DOHH2 (cell line): ENCODE data around the gene EVA1C.

Source experiments
- H3F3A ChIP-seq: fragments of 200-600 bp; sonication (generic), shearing (Covaris generic); 2 replicates; pipeline ENCODE4 v1.6.0; 2016; ENCODE audit warnings: antibody characterized with exemption, mild to moderate bottlenecking; ENCODE audit not compliant: control insufficient read depth, insufficient read depth
- H3K27ac ChIP-seq: fragments of 200-600 bp; sonication (generic); 2 replicates; pipeline ENCODE4 v1.5.1; 2014; ENCODE audit warnings: low read depth, mild to moderate bottlenecking, low read length, moderate library complexity
- H3K27me3 ChIP-seq: fragments of 200-600 bp; sonication (generic); 2 replicates; pipeline ENCODE4 v1.6.1; 2014; ENCODE audit warnings: mild to moderate bottlenecking, low read length, mixed read lengths; ENCODE audit not compliant: control insufficient read depth
- H3K36me3 ChIP-seq: fragments of 200-600 bp; sonication (generic); 2 replicates; pipeline ENCODE4 v1.6.1; 2014; ENCODE audit warnings: mild to moderate bottlenecking, low read length, moderate library complexity, mixed read lengths; ENCODE audit not compliant: control insufficient read depth
- H3K4me1 ChIP-seq: fragments of 200-600 bp; sonication (generic); 2 replicates; pipeline ENCODE4 v1.6.1; 2014; ENCODE audit warnings: mild to moderate bottlenecking, low read length, mixed read lengths; ENCODE audit not compliant: control insufficient read depth
- H3K4me2 ChIP-seq: fragments of 200-600 bp; sonication (generic); 2 replicates; pipeline ENCODE4 v1.6.0; 2014; ENCODE audit warnings: mild to moderate bottlenecking, low read length, moderate library complexity
- H3K4me3 ChIP-seq: fragments of 200-600 bp; sonication (generic); 2 replicates; pipeline ENCODE4 v1.5.1; 2014; ENCODE audit warnings: mild to moderate bottlenecking, low read length, mixed read lengths
- H3K79me2 ChIP-seq: fragments of 200-600 bp; sonication (generic); 2 replicates; pipeline ENCODE4 v1.6.1; 2014; ENCODE audit warnings: mild to moderate bottlenecking, low read length, mixed read lengths; ENCODE audit not compliant: control insufficient read depth
- H3K9me2 ChIP-seq: fragments of 200-600 bp; sonication (generic); replicated peaks from 2 replicates; pipeline ENCODE4 v1.6.1; 2014; ENCODE audit warnings: mild to moderate bottlenecking, low read length, mixed read lengths; ENCODE audit not compliant: control insufficient read depth
- H3K9me3 ChIP-seq: fragments of 200-600 bp; sonication (generic); 2 replicates; pipeline ENCODE4 v1.6.1; 2014; ENCODE audit warnings: antibody characterized with exemption, low read length, mixed read lengths; ENCODE audit not compliant: control insufficient read depth, insufficient read depth
- H4K20me1 ChIP-seq: fragments of 200-600 bp; sonication (generic); 2 replicates; pipeline ENCODE4 v1.6.0; 2014; ENCODE audit warnings: low read depth, mild to moderate bottlenecking, antibody characterized with exemption, low read length, moderate library complexity; ENCODE audit not compliant: control insufficient read depth, insufficient read depth
- EZH2phosphoT487 ChIP-seq: fragments of 200-600 bp; sonication (generic); IDR thresholded peaks from 2 replicates; pipeline ENCODE4 v1.6.1; 2017; ENCODE audit warnings: borderline replicate concordance, mild to moderate bottlenecking, antibody characterized with exemption, low read length, moderate library complexity, mixed read lengths
- TF ChIP-seq, protein P1 (sequence below): fragments of 200-600 bp; sonication (generic); IDR thresholded peaks from one replicate; pipeline ENCODE4 v1.5.1; 2014; ENCODE audit warnings: antibody characterized with exemption, mild to moderate bottlenecking, low read depth, low read length; ENCODE audit not compliant: poor library complexity, severe bottlenecking

The EVA1C gene

DNA sequence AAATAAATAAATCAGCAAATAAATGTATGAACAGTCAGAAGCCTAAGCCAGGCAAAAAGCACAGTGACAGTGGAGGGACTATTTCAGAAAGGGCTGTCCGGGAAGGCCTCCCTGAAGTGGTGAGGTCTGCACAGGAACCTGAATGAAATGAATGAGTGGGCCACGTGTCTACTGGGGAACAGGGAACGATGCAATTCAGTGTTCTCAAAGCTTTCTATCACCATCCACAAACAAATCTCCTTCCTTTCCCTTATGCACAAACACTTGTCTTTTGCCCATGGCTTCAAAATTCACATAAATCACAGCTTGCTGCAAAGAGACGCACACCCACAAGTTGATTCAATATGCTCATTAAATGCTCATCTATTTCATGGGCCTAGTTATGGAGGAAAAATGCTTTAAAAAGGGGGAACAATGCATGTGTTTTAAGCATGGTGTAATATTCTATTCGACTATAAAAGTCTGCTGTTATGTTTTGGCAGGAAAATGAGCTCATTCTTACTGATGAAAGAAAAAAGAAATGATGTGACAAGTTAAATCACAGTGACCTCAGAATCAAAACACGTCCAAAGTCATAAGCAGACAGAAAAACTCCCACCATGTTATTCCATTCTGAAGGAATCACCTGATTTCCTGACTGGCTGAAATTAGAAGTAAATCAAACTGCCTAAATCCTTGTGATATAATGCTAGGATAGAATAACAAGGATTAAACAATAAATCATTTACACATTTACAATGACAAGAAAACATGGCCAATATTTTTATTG is 41.3 kb upstream of the EVA1C start:
- Histone ChIP-seq H3K9me2 (no peaks in the 10 kb centered on the region), H3K4me2 (no peak overlapping the region), H3F3A (no peaks in the 10 kb centered on the region), H4K20me1 (no peaks in the 10 kb centered on the region), H3K79me2 (no peaks in the 10 kb centered on the region), H3K9me3 (no peaks in the 10 kb centered on the region), H3K4me3 (no peak overlapping the region), H3K36me3 (peaks cover 87% of the 10 kb centered on the region), H3K27ac (no peak overlapping the region), H3K4me1 (no peaks in the 10 kb centered on the region), H3K27me3 (no peaks in the 10 kb centered on the region)
- TF ChIP-seq EZH2phosphoT487 = no peak
- TF ChIP-seq, protein P1, sequence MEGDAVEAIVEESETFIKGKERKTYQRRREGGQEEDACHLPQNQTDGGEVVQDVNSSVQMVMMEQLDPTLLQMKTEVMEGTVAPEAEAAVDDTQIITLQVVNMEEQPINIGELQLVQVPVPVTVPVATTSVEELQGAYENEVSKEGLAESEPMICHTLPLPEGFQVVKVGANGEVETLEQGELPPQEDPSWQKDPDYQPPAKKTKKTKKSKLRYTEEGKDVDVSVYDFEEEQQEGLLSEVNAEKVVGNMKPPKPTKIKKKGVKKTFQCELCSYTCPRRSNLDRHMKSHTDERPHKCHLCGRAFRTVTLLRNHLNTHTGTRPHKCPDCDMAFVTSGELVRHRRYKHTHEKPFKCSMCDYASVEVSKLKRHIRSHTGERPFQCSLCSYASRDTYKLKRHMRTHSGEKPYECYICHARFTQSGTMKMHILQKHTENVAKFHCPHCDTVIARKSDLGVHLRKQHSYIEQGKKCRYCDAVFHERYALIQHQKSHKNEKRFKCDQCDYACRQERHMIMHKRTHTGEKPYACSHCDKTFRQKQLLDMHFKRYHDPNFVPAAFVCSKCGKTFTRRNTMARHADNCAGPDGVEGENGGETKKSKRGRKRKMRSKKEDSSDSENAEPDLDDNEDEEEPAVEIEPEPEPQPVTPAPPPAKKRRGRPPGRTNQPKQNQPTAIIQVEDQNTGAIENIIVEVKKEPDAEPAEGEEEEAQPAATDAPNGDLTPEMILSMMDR = no peak

DNA sequence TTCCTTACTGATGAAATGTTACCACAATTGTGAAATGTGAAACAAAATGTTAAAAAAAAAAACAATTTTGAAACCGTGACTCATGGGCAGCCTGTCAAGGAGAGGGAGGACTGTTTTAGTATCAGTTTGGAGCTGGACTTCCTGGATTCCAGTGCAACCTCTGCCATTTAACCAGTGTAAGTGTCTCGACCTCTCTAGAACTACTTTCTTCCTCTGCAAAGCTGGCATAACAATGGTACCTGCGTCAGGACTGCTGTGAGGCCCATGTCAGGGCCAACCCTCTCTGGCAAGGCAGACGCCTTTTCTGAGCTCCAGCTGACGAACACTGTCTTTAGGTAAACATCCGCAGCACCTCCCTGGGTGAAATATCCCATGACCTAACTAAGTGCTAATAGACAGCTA is 40.6 kb upstream of the EVA1C start:
- no peak overlapping the region for H3K27ac ChIP-seq

GRCh38 chr21:32372755-32373154 is 39.8 kb upstream of the EVA1C start:
- Histone ChIP-seq H3K79me2 (no peaks in the 10 kb centered on the region; the same call in 1 of the 2 replicates), H3K4me2 (no peak overlapping the region), H4K20me1 (no peaks in the 10 kb centered on the region), H3K4me1 (no peaks in the 10 kb centered on the region), H3K27ac (no peak overlapping the region), H3K36me3 (peaks cover 86% of the 10 kb centered on the region), H3F3A (no peaks in the 10 kb centered on the region), H3K4me3 (no peak overlapping the region), H3K9me2 (no peaks in the 10 kb centered on the region), H3K27me3 (no peaks in the 10 kb centered on the region), H3K9me3 (no peaks in the 10 kb centered on the region)
- TF ChIP-seq, protein P1 = no peak
- no peak for TF ChIP-seq EZH2phosphoT487

More for the DNA sequence above, 40.6 kb upstream of the EVA1C start:
- no peaks in the 10 kb centered on the region for H3K9me3 ChIP-seq
- H3K9me2 ChIP-seq = no peaks in the 10 kb centered on the region
- no peaks in the 10 kb centered on the region for H3K27me3 ChIP-seq
- H3K4me2 ChIP-seq = no peak overlapping the region
- TF ChIP-seq EZH2phosphoT487 = no peak
- peaks cover 86% of the 10 kb centered on the region for H3K36me3 ChIP-seq
- H3K4me3 ChIP-seq = no peak overlapping the region
- no peaks in the 10 kb centered on the region for H3F3A ChIP-seq
- no peaks in the 10 kb centered on the region for H4K20me1 ChIP-seq
- no peaks in the 10 kb centered on the region for H3K79me2 ChIP-seq
- H3K4me1 ChIP-seq = no peaks in the 10 kb centered on the region

GRCh38 chr21:32377506-32377905 is 35.0 kb upstream of the EVA1C start:
- peaks cover 94% of the 10 kb centered on the region for H3K36me3 ChIP-seq
- TF ChIP-seq, protein P1 = no peak
- TF ChIP-seq EZH2phosphoT487 = no peak
- H3F3A ChIP-seq = no peaks in the 10 kb centered on the region
- peaks cover 5% of the 10 kb centered on the region for H3K79me2 ChIP-seq
- no peak overlapping the region for H3K27ac ChIP-seq
- no peaks in the 10 kb centered on the region for H3K27me3 ChIP-seq
- H3K4me3 ChIP-seq = no peak overlapping the region
- H3K4me1 ChIP-seq = no peaks in the 10 kb centered on the region
- H4K20me1 ChIP-seq = no peaks in the 10 kb centered on the region
- no peak overlapping the region for H3K4me2 ChIP-seq
- no peaks in the 10 kb centered on the region for H3K9me3 ChIP-seq
- no peaks in the 10 kb centered on the region for H3K9me2 ChIP-seq
